HL-60 (cell line): ENCODE data around the gene TBC1D14.

Experiments used
- CTCF ChIP-seq: IDR thresholded peaks from one replicate; pipeline ENCODE4 v1.5.1; 2011; ENCODE audit warnings: low read length, control low read depth, inconsistent platforms; ENCODE audit not compliant: insufficient read depth
- GABPA ChIP-seq: IDR thresholded peaks from 2 replicates; pipeline ENCODE4 v1.6.1; 2012; ENCODE audit warnings: low read depth
- POLR2AphosphoS5 ChIP-seq: IDR thresholded peaks from 2 replicates; pipeline ENCODE4 v1.6.1; 2012; ENCODE audit warnings: low read depth
- REST ChIP-seq: IDR thresholded peaks from 2 replicates; pipeline ENCODE4 v1.6.1; 2012; ENCODE audit warnings: low read depth; ENCODE audit not compliant: insufficient replicate concordance
- SPI1 ChIP-seq: IDR thresholded peaks from 2 replicates; pipeline ENCODE4 v1.6.1; 2012; ENCODE audit warnings: low read depth, mild to moderate bottlenecking, borderline replicate concordance

- TF ChIP-seq CTCF (no peak), GABPA (no peak), REST (no peak), POLR2AphosphoS5 (no peak), SPI1 (no peak)
Observed at GRCh38 chr4:6926681-6927478, 17.3 kb downstream of the TBC1D14 start.
